Subcutaneous preadipocyte (primary cell): ENCODE results near the gene DONSON. TPM values are rescaled to one million over a fixed set of nuclear protein-coding genes. Genes with fewer than 3 reads are reported as not detected.

Source experiments
- total RNA-seq: library from RNA; depleted of rRNA; stranded (reverse); fragments of >200 nt; gene quantifications from 2 replicates; pipeline ENCODE4 v1.2.3, GENCODE V29; 2012

Gene DONSON, protein sequence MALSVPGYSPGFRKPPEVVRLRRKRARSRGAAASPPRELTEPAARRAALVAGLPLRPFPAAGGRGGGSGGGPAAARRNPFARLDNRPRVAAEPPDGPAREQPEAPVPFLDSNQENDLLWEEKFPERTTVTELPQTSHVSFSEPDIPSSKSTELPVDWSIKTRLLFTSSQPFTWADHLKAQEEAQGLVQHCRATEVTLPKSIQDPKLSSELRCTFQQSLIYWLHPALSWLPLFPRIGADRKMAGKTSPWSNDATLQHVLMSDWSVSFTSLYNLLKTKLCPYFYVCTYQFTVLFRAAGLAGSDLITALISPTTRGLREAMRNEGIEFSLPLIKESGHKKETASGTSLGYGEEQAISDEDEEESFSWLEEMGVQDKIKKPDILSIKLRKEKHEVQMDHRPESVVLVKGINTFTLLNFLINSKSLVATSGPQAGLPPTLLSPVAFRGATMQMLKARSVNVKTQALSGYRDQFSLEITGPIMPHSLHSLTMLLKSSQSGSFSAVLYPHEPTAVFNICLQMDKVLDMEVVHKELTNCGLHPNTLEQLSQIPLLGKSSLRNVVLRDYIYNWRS
- total RNA-seq = 18.4 and 37.3 TPM in 2 replicates

GRCh38 chr21:33588485-33589335 lies at the start of gene DONSON:
Gene DONSON (minus strand): TSS chr21:33588684. CDS start chr21:33588641, 43 bp downstream.

DNA sequence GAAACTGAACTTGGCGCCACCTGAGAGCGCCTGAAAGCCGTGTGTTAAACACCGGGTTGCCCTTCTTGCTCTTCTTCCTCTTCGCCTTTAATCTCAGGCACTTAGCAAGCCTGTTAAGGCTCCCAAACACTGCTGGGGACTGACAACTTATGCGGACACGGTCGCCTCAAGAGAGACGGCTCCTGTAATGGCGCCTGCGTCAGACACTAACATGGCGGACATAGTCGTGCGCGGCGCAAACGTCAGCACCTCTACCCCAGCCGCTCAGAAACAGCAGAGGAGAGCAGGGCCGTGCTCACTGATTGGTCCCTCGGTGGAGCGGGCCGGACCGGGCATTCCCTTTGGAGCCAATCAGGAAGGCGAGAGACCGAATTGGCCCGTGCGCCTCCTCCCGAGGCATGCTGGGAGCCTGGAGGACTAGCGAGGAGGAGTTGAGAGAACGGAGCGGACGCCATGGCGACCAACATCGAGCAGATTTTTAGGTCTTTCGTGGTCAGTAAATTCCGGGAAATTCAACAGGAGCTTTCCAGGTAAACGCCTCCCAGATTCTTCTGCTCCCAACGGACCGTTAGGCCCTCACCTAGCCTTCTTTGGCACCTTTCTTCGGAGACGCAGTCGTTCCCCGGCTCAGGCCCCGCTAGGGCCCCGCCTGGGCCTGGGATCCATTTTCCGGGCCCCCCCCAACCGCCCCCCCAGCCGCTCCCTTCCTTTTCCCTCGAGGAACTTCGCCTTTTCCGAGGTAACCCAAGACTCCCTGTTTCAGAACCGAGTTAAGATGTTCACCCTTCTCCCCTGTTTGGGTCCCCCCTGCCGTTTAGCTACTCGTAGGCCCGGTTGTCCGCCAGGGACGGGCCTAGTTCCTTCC lies 45.6 kb downstream of the DONSON start, which contains the start of gene SON:
TSS of gene SON (plus strand) at position 399 of the 865 bp plus-strand sequence. CDS start at position 454, 55 bp downstream.

GRCh38 chr21:33541756-33542639 lies 46.5 kb downstream of the DONSON start, which contains the start of gene GART:
Gene GART (minus strand): TSS chr21:33542117. CDS start chr21:33539315, 2,802 bp downstream.

Other genes with a start within 250 kb of the DONSON start
- gene IFNGR2, start 185.3 kb downstream of the DONSON start, total RNA-seq = 54.4 and 72.9 TPM in 2 replicates
- gene TMEM50B, start 108.7 kb downstream of the DONSON start, total RNA-seq = 19.5 and 19.7 TPM in 2 replicates
- gene DNAJC28, start 97.0 kb downstream of the DONSON start, total RNA-seq = 0.39 and 0.73 TPM in 2 replicates
- 94.1 and 169 TPM in 2 replicates for gene GART, start 46.6 kb downstream of the DONSON start, total RNA-seq
- 87.8 and 115 TPM in 2 replicates for gene SON, start 45.6 kb downstream of the DONSON start, total RNA-seq
- 15.1 and 18.0 TPM in 2 replicates for gene CRYZL1, start 53.1 kb upstream of the DONSON start, total RNA-seq
- 26.5 and 44.2 TPM in 2 replicates for gene ITSN1, start 53.8 kb upstream of the DONSON start, total RNA-seq